RWPE1 (cell line): ENCODE results near the gene HIVEP1.
"Not testable (repeated sequence)": the region's sequence is repeated elsewhere in the genome, so short reads cannot be mapped to it uniquely, and the experiment has no call there.

Experiments
- CTCF ChIA-PET: fragments of 350-600 bp; sonication (Branson Sonifier 250); formaldehyde crosslinking; extraction: SDS; loops from one replicate; lab custom pipeline; 2021; lab: Yijun Ruan, JAX
- POLR2A ChIA-PET: fragments of 400-600 bp; formaldehyde crosslinking; extraction: SDS; loops from one replicate; lab custom pipeline; 2020; ENCODE audit warnings: antibody characterized with exemption; ENCODE audit not compliant: low non-redundant PET; lab: Yijun Ruan, JAX
- DNase-seq: peaks from one replicate; pipeline ENCODE4 v3.0.0; 2012; ENCODE audit warnings: low spot score
- H3K27ac ChIP-seq: fragments of 450-650 bp; 2 replicates; pipeline ENCODE4 v1.5.1; 2017
- CTCF ChIP-seq: fragments of 450-650 bp; conservative IDR thresholded peaks from 2 replicates; pipeline ENCODE4 v1.5.1; 2017; ENCODE audit warnings: low read depth, mild to moderate bottlenecking

The HIVEP1 gene

GRCh38 chr6:12101048-12101447 is 88.9 kb downstream of the HIVEP1 start:
- ChIA-PET POLR2A (no interaction called here), CTCF (interaction anchor here (0.5 kb wide), 1 partner anchor 288 kb away, joined by 4 read pairs; no protein-coding TSS in a partner anchor)
- DNase-seq = no peak
- TF ChIP-seq CTCF = no peak
- no peak overlapping the region for H3K27ac ChIP-seq

GRCh38 chr6:12101653-12102312 is 89.7 kb downstream of the HIVEP1 start:
- POLR2A ChIA-PET = no interaction called here
- H3K27ac ChIP-seq = no peak overlapping the region
- DNase-seq = no peak
- TF ChIP-seq CTCF = no peak
- CTCF ChIA-PET = interaction anchor here (0.5 kb wide), 1 partner anchor 288 kb away, joined by 4 read pairs; no protein-coding TSS in a partner anchor

- POLR2A ChIA-PET = no interaction called here
- DNase-seq = no peak
- CTCF ChIA-PET = no interaction called here
- H3K27ac ChIP-seq = no peak overlapping the region
- TF ChIP-seq CTCF = no peak
These were observed 90.2 kb downstream of the HIVEP1 start for GRCh38 chr6:12102350-12102749.

- CTCF ChIA-PET = no interaction called here
- no peak for TF ChIP-seq CTCF
- H3K27ac ChIP-seq = no peak overlapping the region
- DNase-seq = no peak
- POLR2A ChIA-PET = no interaction called here
These were observed 91.0 kb downstream of the HIVEP1 start for GRCh38 chr6:12103158-12103557.

- no peak for DNase-seq
- POLR2A ChIA-PET = no interaction called here
- H3K27ac ChIP-seq = no peak overlapping the region
- CTCF ChIA-PET = interaction anchor here (0.5 kb wide), 1 partner anchor 183 kb away, joined by 4 read pairs; no protein-coding TSS in a partner anchor
- TF ChIP-seq CTCF = no peak
These were observed 93.2 kb downstream of the HIVEP1 start for GRCh38 chr6:12105271-12105670.

- POLR2A ChIA-PET, DNase-seq, CTCF ChIA-PET, H3K27ac ChIP-seq: not testable (repeated sequence)
These were observed 96.3 kb downstream of the HIVEP1 start for GRCh38 chr6:12108376-12108775.
